Fibroblast of skin of scalp (primary cell): ENCODE results near the gene NEIL1.
"Not testable (repeated sequence)": the region's sequence is repeated elsewhere in the genome, so short reads cannot be mapped to it uniquely, and the experiment has no call there.

Source experiments
- DNase-seq: peaks from one replicate; pipeline ENCODE4 v3.0.0-alpha.2; 2013

Gene NEIL1

DNA sequence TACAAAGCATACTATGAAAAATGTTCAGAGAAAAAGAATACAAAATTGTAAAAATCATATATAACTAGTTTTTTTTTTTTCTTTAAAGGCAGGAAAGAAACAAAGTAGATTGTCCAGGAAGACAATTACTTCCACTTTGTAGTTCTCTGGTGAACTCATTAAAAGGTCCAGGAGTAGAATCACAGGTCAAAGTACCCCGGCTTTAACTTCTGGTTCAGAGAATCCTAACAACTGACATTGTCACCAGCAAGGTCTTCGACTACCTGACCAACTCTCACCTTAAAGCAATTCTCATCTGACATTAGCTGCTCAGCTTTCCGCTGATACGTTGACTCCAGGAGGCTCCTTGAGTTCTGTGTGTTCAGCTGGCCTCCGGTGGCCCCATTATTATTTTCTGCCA is 37.1 kb downstream of the NEIL1 start:
- DNase-seq: not testable (repeated sequence)

- no peak for DNase-seq
These were observed 43.0 kb downstream of the NEIL1 start for GRCh38 chr15:75389791-75390382.

- DNase-seq: no peak
These were observed 50.7 kb downstream of the NEIL1 start for GRCh38 chr15:75397494-75397893.

GRCh38 chr15:75403892-75404291 is 57.1 kb downstream of the NEIL1 start:
- DNase-seq: no peak
